HG03432 (cell line): Measurements from ENCODE around the gene PUS7L.
"Not testable (repeated sequence)": the region's sequence is repeated elsewhere in the genome, so short reads cannot be mapped to it uniquely, and the experiment has no call there.

Source experiments
- ATAC-seq: cut with Tn5 transposase; IDR thresholded peaks from one replicate; pipeline ENCODE4 v1.9.1; 2021; ENCODE audit warnings: mild to moderate bottlenecking, moderate library complexity; ENCODE audit not compliant: unreplicated experiment

PUS7L gene

DNA sequence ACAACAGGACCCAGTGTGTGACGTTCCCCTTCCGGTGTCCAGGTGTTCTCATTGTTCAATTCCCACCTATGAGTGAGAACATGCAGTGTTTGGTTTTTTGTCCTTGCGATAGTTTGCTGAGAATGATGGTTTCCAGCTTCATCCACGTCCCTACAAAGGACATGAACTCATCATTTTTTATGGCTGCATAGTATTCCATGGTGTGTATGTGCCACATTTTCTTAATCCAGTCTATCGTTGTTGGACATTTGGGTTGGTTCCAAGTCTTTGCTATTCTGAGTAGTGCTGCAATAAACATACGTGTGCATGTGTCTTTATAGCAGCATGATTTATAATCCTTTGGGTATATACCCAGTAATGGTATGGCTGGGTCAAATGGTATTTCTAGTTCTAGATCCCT lies 7.2 kb downstream of the PUS7L start:
- ATAC-seq, result not testable (repeated sequence)

DNA sequence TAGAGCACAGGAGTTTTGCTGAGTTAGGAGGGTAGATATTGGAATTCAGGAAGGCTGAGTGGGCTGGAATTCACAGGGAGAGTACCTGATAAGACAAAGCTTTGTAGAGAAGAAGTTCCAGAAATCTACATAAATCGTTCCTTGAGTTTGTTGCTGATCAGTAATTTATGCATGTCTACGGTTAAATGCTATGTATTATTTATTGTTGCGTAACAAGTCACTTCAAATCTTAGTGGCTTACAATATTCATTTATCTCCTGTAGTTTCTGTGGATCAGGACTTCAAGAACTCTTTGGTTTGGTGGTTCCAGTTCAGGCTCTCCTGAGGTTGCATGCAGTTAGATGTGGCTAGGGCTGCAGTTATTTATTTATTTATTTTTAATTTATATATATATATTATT lies 7.8 kb downstream of the PUS7L start:
- ATAC-seq, result no peak

DNA sequence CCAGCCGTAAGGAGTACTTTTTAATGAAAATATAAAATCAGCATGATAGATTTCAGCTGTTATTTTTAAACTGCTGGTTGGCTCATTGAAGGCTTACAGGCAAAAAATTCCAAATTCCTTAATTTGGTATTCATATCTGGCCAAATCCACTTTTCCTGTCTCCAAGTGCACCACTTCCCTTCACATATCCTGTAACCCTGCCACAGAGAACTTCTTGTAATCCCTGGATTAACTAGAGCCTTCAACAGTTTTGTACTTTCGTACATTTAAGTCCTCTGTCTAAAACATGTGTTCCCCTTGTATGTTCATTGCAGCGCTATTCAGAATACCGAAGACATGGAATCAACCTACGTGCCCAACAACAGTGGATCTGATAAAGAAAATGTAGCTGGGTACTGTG lies 9.6 kb downstream of the PUS7L start:
- ATAC-seq, result no peak

DNA sequence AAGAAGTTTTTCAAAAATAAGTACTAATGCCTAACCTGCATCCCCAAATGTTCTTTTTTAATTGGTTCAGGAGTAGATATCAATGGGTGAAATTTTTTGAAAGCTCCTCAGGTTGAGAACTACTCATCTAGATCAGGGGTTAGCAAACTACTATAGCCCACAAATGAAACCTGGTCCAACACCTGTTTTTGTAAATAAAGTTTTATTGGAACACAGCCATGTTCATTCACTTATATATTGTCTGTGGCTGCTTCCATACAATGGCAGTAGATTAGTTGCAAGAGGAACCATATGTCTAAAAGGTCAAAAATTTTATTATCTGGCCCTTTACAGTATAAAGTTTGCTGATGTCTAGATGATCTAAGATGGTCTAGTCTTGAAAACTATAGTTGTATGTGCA lies 13.8 kb downstream of the PUS7L start:
- no peak for ATAC-seq

DNA sequence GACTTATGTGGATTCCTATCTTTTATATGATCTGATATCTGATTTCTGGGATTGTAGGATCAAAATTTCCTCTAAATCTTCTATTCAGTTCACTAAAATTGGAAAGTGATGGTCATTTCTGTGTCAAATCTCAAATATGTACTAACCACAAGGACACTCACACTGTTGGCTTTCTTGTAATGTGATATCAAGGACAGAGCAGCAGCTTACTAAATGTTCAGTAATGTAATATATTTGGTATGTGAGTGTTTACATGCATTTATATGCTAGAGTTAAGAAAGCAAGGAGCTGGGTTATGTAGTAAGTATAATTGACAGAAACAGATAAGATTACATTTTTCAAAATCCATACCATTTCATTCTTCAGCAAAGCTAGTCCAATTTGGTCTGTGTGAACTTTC lies 16.5 kb downstream of the PUS7L start:
- no peak for ATAC-seq

DNA sequence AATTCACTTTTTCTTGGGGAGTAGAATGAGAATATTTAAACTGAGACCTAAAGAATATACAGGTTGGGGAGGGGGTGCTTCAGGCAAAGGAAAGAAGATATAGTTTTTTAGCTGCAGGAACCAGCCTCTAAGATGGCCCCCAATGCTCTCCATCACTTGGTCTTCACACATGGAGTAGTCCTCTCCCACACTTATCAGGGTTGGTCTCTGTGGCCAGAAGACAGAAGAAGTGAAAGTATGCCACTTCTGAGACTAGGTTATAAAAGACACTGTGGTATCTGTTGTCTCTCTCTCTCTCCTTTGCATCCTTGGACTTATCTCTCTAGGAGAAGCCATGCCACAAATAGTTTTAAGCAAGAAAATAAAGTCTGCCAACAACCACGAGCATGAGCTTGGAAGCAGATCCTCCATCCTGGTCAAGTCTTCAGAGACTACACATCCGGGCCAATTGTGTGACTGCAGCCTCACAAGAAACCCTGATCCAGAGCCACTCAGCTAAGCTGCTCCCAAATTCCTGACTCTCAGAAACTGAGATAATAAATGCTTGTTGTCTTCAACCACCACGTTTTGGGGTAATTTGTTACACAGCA lies 18.0 kb downstream of the PUS7L start:
- peak; percentile 69 for ATAC-seq

DNA sequence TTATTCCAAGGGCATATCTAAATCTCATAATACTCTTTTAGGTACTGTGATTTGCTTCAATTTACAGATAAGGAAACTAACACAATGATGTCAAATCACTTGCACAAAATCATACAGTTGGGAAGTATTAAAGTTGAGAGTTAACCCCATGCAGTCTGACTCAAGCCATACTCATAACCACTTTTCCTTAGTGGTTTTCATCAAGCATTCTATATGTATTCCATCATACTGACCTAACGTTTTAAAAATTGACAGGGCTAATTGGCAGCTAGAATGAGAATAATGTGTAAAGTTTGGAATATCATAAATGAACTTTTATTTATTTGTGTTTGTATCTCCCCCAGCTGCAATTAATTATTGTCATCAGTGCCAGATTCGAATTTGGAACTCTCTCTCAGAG lies 20.9 kb downstream of the PUS7L start:
- ATAC-seq, result no peak

DNA sequence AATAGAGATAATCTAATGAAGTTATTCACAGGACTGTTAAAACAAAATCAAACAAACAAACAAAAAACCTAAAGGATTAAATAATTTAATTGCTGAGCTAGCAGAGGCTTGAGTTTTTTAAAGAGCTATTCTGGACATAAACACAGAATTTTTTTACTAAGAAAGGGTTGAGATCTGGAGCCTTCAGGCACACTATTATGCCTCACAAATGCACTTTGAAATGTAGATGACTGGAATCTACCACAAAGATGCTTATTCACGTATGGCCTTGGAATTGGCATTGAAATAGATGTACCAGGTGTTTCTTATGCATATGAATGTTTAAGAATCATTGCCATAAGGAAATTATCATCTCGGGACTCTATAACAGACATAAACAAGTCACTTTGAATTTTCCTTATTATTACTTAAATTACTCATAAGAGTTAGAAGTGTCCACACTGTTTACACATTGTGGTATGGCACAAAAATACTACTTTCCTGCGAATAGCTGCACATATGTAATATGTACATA lies 21.6 kb downstream of the PUS7L start:
- no peak for ATAC-seq

DNA sequence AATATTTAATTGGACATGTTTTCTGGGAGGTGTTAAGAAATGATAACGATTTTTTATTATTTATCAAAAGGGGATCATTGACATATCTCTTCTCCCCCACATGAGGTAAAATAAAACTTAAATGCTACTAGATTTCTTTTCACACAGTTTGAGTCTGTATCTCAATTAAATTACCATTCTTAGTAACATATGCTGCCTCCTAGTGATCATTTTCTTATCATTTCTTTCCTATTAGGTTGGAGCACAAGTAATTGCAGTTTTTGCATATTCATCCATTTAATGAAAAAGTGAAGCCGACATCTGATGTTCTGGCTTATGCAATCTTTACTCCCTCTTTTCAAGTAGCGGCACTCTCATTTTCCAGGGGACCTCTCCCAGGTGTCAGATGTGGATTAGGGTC lies 24.9 kb downstream of the PUS7L start:
- ATAC-seq, result no peak

DNA sequence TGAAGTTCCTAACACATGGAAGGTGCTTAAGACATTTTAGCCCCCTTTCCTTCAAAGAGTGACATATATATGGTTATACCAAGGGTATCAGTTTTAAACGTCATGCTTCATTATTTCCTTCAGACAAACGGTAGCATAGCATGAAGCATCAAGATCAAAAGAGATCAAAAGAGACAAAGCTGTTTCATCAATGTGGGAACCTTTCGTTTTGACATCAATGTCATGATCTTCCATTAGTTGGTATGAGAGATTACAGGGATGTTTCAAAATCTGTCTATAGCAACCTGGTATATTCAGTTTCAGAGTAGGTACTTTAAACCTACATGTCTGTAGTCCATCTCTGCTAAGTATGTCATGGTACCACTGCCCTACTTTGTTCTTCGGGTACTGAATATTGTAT lies 28.3 kb downstream of the PUS7L start:
- no peak for ATAC-seq

DNA sequence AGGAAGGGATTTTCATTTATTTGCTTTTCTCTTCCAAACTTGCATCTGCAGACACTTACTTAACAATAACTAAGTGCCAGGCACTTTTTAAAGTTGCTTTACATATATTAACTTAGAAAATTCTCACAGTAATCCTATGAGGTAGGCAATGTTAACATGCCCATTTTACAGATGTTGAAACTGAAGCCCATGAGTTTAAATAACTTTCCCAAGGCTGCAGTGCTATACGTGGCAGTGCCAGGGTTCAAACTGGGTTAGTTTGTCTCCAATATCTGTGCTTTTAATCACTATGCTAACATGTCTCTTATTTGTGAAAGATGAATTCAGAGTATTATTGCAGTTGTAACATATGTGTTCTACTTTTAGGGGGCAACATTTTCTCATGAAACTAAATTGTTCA lies 29.9 kb downstream of the PUS7L start:
- no peak for ATAC-seq

DNA sequence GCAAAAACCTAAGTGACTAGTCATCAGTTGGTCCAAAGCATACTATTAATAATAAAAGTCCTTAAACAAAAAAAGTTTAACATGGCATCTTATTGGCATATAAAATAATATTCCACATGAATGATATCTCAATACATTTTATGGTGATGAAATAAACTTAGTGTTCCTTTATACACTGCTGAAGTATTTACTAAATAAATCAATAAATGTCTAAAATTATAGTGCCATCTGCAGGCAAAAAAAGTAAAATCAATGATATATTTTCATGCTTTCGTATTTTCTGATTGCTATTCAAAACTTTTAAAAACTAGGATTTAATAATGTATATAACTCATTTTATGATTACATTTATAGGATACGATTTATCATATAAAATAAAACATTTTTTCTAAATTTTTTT lies 30.5 kb downstream of the PUS7L start:
- ATAC-seq, result no peak

DNA sequence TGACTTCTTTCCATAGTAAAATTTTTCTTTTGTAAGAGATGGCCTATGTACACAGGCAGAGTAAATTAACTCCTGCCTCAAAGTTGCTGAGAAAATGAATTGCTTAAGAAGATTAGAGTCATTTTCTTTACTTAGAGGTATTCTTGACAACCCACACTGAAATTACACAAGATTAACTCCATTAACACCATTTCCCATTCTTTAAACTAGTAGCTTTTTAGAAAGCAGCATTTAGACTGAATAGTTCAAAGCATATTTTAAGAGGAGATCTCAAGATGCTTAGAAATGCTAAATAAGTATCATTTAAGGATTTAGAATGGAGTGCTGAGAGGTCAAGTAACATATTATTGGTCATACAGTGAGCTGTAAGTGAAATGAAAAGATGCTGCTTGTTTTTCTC lies 35.5 kb downstream of the PUS7L start:
- ATAC-seq, result no peak

DNA sequence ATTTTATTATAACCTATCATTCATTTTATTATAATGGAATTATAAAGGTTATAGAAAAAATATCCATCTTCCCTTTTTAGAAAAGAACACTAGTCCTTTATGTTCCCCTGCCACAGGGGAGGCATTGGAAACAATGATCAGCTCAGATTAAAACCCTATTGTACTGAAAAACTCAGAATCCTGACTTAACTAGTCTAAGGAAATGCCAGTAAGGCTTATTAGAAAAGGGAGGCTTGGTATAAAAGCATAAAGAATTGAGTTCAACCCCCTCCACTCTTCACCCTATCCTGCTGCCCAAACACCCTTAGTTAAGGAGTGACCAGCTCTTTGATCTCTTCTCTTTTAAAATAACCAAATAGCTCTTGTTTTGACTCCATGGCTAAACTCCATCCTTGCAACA lies 36.0 kb downstream of the PUS7L start:
- no peak for ATAC-seq

DNA sequence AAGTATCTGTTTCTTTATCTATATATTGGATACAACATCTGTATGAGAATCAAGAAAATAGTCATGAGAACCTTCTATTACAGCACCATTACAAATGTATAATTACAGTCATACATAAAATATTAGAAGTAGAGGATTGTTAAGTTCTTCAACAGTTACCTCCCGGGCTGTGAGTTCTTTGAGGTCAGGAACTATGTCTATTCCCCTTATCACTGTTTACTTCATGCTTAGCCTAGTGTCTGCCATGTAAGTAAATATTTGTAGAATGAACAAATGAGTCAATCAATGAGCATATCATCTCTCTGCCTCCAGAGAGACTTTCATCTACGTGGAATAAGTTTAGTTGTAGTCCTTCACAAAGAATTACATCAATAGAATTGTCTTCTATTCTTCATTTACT lies 47.2 kb downstream of the PUS7L start:
- ATAC-seq, result no peak

DNA sequence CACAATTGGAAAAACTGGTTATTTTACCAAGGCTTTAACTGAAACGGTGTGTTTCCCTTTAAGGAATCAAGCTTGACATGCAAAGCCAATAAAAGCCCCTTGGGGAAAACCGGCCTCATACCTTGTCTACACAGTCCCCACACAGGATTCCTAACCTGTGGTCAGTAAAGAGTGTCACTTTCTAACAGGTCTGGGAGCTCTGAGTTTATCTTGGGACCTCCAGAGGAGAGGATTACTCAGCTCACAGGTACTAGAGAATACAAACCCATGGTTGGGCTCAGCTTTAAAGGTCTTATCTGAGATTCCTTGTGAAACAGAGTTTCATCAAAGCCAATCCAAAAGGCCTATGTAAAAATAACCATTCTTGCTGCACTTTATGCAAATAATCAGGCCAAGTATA lies 54.8 kb downstream of the PUS7L start:
- ATAC-seq, result not testable (repeated sequence)

DNA sequence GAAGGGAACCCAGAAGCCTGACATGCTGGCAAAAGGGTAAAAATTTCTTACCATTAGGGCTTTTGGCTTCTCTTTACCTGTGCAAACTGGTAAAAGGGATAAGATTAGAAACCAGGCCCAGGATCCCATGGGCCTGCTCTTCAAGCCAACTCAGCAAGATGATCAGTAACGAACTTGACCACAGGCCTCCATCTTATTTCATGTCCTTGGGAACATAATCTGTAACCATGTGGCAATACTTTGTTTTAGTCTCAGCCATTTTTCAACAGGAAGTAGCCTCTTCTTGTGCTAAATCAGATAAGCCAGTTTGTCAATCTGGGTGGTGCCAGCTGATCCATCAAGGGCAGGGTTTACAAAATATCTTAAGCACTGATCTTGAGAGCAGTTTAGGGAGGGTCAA lies 57.4 kb downstream of the PUS7L start:
- not testable (repeated sequence) for ATAC-seq

DNA sequence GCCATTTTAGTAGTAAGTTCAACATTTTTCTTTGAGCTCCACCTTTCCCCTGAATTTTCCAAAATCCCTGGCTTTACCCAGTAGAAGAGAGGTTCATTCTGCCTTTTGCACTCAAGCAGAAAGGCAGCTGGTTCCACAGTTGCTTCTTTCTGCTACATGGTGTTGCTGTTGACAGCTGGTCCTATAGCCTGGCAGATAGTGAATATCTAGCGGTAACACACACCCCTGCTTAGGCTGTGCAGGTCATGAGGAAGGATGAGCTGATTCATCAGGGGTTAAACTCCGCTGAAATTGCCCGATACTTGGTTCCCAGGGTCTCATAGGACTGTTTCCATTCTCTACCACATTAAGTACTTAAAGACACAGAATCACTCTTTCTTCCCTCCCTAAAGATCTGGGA lies 62.4 kb downstream of the PUS7L start:
- no peak for ATAC-seq

DNA sequence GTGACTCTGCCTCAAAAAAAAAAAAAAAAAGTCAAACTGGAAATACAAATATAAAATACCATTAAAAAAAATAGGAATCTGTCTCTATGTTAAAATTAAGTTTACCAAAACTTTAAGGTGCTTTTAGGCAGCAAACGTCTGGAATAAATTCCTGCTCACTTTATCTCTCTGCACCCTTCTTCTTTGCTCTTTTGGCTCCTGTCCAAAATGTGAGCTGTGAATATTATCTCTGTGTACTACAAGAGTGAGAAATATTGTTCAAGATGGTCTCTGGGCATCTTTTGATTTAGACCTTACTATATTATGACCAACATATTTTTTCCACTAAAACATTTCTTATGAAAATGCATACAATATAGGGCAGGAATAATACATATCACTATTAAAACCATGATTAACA lies 63.7 kb downstream of the PUS7L start:
- ATAC-seq, result no peak

DNA sequence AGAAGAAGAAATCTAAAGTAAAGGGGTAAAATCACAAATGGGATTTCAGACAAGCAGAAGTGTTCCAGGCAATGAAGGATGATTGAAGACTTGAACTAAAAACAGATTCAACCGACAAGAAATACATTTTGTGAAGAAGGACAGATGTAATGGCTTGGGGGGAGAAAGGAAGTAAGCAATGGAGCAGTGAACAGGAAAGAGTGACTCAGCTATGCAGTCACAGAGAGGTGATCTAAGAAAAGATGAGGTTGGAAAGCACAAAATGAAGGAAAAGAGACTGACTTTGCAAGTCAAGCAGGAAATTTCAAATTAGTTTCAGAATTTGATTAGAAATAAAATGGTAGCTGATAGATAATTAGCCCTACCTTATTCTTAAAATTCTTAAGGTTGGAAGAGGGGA lies 66.5 kb downstream of the PUS7L start:
- no peak for ATAC-seq

DNA sequence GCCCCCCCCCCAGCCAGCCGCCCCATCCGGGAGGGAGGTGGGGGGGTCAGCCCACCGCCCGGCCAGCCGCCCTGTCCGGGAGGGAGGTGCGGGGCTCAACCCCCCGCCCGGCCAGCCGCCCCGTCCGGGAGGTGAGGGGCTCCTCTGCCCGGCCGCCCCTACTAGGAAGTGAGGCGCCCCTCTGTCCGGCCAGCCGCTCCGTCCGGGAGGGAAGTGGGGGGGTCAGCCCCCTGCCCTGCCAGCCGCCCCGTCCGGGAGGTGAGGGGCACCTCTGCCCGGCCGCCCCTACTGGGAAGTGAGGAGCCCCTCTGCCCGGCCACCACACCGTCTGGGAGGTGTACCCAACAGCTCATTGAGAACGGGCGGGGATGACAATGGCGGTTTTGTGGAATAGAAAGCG lies 73.1 kb downstream of the PUS7L start:
- not testable (repeated sequence) for ATAC-seq

DNA sequence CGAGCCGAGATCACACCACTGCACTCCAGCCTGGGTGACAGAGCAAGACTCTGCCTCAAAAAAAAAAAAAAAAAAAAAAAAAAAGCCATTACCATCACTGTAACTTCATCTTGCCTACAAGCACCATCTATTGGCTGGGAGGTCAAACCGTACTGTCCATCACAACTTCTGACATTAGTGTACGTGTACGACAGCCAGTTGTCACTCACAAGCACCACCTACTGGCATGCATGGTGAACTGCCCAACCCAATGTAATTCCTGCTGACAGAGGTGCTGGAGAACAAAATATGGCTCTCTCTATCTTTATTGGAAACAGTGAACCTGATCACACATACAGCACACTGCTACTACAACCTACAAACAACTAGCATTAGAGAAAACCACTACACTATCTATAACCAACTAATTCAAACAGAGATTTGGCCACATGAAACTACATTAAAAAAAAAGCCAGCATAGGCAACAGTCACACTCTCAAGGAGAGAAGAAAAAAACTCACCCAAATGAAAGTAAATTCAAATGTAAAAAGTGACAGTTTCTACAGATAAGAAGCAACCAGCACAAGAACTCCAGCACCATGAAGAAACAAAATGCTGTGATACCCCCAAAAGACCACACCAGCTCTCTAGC lies 82.3 kb downstream of the PUS7L start:
- peak; percentile 90 for ATAC-seq
